Vagina (tissue), 2 donors: ENCODE results near the gene BACH1.

Source experiments
- POLR2A ChIP-seq, 2 donors: fragments of 450-650 bp; IDR thresholded peaks; one replicate each; pipeline ENCODE4 v1.6.1; 2017; ENCODE audit warnings: antibody characterized with exemption in 2 of 2, mild to moderate bottlenecking in 2 of 2, moderate library complexity in 2 of 2
- TF ChIP-seq, protein P1 (sequence below), 3 experiments: fragments of 450-650 bp in 2 of 3; fragments of 200-600 bp in 1 of 3; sonication (generic) in 1 of 3; IDR thresholded peaks; one replicate each; pipeline ENCODE4 v1.5.1; 2017 to 2019; ENCODE audit warnings: antibody characterized with exemption in 3 of 3, mild to moderate bottlenecking in 2 of 3, moderate library complexity in 2 of 3

GRCh38 chr21:29362758-29363157 is 64.0 kb downstream of the BACH1 start:
- TF ChIP-seq, protein P1, sequence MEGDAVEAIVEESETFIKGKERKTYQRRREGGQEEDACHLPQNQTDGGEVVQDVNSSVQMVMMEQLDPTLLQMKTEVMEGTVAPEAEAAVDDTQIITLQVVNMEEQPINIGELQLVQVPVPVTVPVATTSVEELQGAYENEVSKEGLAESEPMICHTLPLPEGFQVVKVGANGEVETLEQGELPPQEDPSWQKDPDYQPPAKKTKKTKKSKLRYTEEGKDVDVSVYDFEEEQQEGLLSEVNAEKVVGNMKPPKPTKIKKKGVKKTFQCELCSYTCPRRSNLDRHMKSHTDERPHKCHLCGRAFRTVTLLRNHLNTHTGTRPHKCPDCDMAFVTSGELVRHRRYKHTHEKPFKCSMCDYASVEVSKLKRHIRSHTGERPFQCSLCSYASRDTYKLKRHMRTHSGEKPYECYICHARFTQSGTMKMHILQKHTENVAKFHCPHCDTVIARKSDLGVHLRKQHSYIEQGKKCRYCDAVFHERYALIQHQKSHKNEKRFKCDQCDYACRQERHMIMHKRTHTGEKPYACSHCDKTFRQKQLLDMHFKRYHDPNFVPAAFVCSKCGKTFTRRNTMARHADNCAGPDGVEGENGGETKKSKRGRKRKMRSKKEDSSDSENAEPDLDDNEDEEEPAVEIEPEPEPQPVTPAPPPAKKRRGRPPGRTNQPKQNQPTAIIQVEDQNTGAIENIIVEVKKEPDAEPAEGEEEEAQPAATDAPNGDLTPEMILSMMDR (IDR thresholded peaks at IDR 0.05) = no peak
- TF ChIP-seq POLR2A (IDR thresholded peaks at IDR 0.05) = no peak
